ENCODE results near the gene WSB2.

- TF ChIP-seq LARP7 (IDR thresholded peaks at IDR 0.05), result no peak
- no peak for TF ChIP-seq ZBTB40 (IDR thresholded peaks at IDR 0.05; ENCODE audit: borderline replicate concordance)
- no peak for TF ChIP-seq E2F4 (IDR thresholded peaks at IDR 0.05; ENCODE audit: low read depth, low read length)
- TF ChIP-seq RAD21 (IDR thresholded peaks at IDR 0.05; ENCODE audit: insufficient read depth, low read depth, low read length), result no peak
- no peak for TF ChIP-seq TARDBP (IDR thresholded peaks at IDR 0.05; ENCODE audit: borderline replicate concordance)
- TF ChIP-seq CEBPB (IDR thresholded peaks at IDR 0.05; ENCODE audit: borderline replicate concordance in 1 of 2, low read depth in 2 of 2, low read length in 2 of 2), result no peak
- TF ChIP-seq MXI1 (IDR thresholded peaks at IDR 0.05; ENCODE audit: low read depth, low read length), result no peak
- no peak for TF ChIP-seq POLR2AphosphoS5 (IDR thresholded peaks at IDR 0.05; ENCODE audit: low read length)
- TF ChIP-seq YY1 (IDR thresholded peaks at IDR 0.05; ENCODE audit: low read depth, low read length), result no peak
- TF ChIP-seq NR2C2 (IDR thresholded peaks at IDR 0.05; ENCODE audit: borderline replicate concordance, control insufficient read depth, insufficient read length, low read depth), result no peak
- no peak for TF ChIP-seq POLR2A (IDR thresholded peaks at IDR 0.05; ENCODE audit: low read depth, low read length)
Measured at GRCh38 chr12:118046430-118046829, 14.5 kb downstream of the WSB2 start.
